Activated T-cell treated with anti-CD3 and anti-CD28 coated beads for 4 hours (primary cell): ENCODE measurements around the gene ZNRF2.
"Not testable (repeated sequence)": the region's sequence is repeated elsewhere in the genome, so short reads cannot be mapped to it uniquely, and the experiment has no call there.

Source experiments
- DNase-seq: peaks from one replicate; pipeline ENCODE4 v3.0.0-alpha.2; 2020

Gene ZNRF2

GRCh38 chr7:30263090-30263710 is 21.2 kb upstream of the ZNRF2 start:
- no peak for DNase-seq

GRCh38 chr7:30264052-30264451 is 20.3 kb upstream of the ZNRF2 start:
- DNase-seq: no peak

GRCh38 chr7:30265189-30265588 is 19.2 kb upstream of the ZNRF2 start:
- DNase-seq: not testable (repeated sequence)

GRCh38 chr7:30266686-30267085 is 17.7 kb upstream of the ZNRF2 start:
- no peak for DNase-seq

- DNase-seq: no peak
Measured at GRCh38 chr7:30268586-30268985, 15.8 kb upstream of the ZNRF2 start.

GRCh38 chr7:30269490-30269889 is 14.9 kb upstream of the ZNRF2 start:
- no peak for DNase-seq

- DNase-seq: no peak
Measured at GRCh38 chr7:30270921-30271320, 13.5 kb upstream of the ZNRF2 start.

GRCh38 chr7:30272126-30272525 is 12.3 kb upstream of the ZNRF2 start:
- DNase-seq: no peak

- no peak for DNase-seq
Measured at GRCh38 chr7:30273552-30273951, 10.8 kb upstream of the ZNRF2 start.

- no peak for DNase-seq
Measured at GRCh38 chr7:30274641-30275040, 9.8 kb upstream of the ZNRF2 start.

- DNase-seq: peak; percentile 45
Measured at GRCh38 chr7:30276203-30276900, 8.0 kb upstream of the ZNRF2 start.

GRCh38 chr7:30278376-30278775 is 6.0 kb upstream of the ZNRF2 start:
- no peak for DNase-seq

GRCh38 chr7:30278849-30279652 is 5.3 kb upstream of the ZNRF2 start:
- DNase-seq: no peak

GRCh38 chr7:30279653-30279904 is 4.8 kb upstream of the ZNRF2 start:
- DNase-seq: no peak

GRCh38 chr7:30280631-30281030 is 3.8 kb upstream of the ZNRF2 start:
- DNase-seq: no peak

- no peak for DNase-seq
Measured at GRCh38 chr7:30281263-30281662, 3.1 kb upstream of the ZNRF2 start.

GRCh38 chr7:30281791-30282190 is 2.6 kb upstream of the ZNRF2 start:
- no peak for DNase-seq

- no peak for DNase-seq
Measured at GRCh38 chr7:30282735-30283134, 1.7 kb upstream of the ZNRF2 start.

GRCh38 chr7:30285067-30285535 is 704 bp downstream of the ZNRF2 start:
- peak; percentile 12 for DNase-seq

- peak; percentile 16 for DNase-seq
Measured at GRCh38 chr7:30285536-30286284, 1.3 kb downstream of the ZNRF2 start.

- no peak for DNase-seq
Measured at GRCh38 chr7:30286749-30287148, 2.4 kb downstream of the ZNRF2 start.

- DNase-seq: not testable (repeated sequence)
Measured at GRCh38 chr7:30287625-30288024, 3.2 kb downstream of the ZNRF2 start.

GRCh38 chr7:30289634-30290033 is 5.2 kb downstream of the ZNRF2 start:
- DNase-seq: not testable (repeated sequence)
